Limb (tissue), 2 donors: ENCODE measurements around the gene HOMER1.

Experiments
- DNase-seq, 2 donors: peaks; one replicate each; pipeline ENCODE4 v3.0.0-alpha.2; 2016; ENCODE audit errors: extremely low spot score in 2 of 2

The HOMER1 gene

DNA sequence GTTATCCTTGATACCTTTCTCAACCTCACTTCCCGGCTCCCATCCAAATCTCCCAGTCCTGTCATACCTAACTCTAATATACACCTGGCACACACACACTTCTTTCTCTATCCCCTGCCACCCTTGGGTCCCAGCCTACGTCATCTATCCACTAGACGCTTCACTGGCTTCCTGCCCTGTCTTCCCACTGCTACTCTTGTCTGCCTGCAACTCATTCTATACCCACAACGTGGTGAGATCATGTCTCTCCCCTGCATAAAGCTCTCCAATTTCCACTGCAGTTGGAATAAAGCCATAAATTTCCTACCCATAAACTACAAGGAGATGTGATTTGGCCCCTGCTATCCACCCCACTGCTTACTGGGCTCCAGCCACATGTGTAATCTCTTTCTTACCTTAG lies 184.5 kb downstream of the HOMER1 start:
- no peak for DNase-seq
